Measurements from ENCODE around the gene PTPRQ. TPM values are rescaled to one million over a fixed set of nuclear protein-coding genes. Genes with fewer than 3 reads are reported as not detected.

The PTPRQ gene
- total RNA-seq, 1 donor from 2014 or later = not detected

DNA sequence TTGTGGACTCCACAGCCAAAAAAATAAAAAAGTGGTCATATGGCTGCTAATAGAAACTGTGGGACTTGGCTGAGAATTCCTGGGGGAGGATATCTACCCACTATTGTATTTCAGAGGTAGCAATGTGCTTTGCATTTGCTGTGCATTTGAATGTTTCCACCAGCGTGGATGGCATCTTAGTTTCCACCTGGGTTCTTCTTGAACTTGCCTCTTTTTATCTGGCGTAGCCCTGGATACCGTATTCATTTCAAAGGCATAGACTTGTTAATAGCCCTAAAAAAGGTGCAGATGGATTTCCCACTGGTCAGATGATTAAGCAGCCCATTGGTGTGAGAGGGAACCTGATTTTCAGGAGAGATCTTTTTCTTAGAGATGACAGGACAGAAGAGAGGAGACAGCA lies 270.8 kb downstream of the PTPRQ start:
- no peak for DNase-seq (ENCODE audit: low read depth, low spot score)
- H3K4me1 Mint-ChIP-seq = peaks cover 7% of the 10 kb centered on the region
- H3K9me3 Mint-ChIP-seq = no peaks in the 10 kb centered on the region
- H3K27ac Mint-ChIP-seq (ENCODE audit: unreplicated experiment) = no peak overlapping the region
- H3K27me3 Mint-ChIP-seq (ENCODE audit: low read depth) = peaks cover 57% of the 10 kb centered on the region
- H3K36me3 Mint-ChIP-seq (ENCODE audit: low read depth) = no peaks in the 10 kb centered on the region
- H3K4me3 Mint-ChIP-seq = no peak overlapping the region
- TF ChIP-seq, protein P1, sequence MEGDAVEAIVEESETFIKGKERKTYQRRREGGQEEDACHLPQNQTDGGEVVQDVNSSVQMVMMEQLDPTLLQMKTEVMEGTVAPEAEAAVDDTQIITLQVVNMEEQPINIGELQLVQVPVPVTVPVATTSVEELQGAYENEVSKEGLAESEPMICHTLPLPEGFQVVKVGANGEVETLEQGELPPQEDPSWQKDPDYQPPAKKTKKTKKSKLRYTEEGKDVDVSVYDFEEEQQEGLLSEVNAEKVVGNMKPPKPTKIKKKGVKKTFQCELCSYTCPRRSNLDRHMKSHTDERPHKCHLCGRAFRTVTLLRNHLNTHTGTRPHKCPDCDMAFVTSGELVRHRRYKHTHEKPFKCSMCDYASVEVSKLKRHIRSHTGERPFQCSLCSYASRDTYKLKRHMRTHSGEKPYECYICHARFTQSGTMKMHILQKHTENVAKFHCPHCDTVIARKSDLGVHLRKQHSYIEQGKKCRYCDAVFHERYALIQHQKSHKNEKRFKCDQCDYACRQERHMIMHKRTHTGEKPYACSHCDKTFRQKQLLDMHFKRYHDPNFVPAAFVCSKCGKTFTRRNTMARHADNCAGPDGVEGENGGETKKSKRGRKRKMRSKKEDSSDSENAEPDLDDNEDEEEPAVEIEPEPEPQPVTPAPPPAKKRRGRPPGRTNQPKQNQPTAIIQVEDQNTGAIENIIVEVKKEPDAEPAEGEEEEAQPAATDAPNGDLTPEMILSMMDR (conservative IDR thresholded peaks at IDR 0.05) = no peak

DNA sequence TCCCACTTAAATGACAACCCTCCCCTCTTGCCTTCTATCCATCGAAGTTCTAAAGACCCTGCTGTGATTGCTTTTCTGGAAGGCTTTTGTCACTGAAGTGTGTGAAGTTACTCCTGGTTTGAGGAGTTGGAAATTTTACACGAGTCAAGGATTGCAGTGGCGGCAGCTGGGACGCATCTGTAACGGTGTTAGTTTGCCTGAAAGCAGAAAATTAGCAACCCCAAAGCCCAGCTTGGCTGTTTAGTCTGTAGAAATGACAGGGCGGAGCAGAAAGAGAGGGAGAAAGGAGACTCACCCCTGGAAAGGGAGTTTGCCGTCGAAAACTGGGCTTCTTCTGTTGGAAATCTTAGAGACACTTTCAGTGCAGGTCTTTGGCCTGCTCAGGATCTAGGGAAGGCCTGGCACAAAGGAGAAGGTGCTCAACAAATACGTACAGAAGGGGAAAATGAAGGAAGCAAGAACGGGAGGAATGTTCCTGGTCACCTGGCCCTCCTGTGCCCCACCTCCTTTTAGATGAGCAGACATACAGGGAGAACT lies 271.7 kb downstream of the PTPRQ start:
- DNase-seq (ENCODE audit: low read depth, low spot score) = no peak
- TF ChIP-seq, protein P1 (conservative IDR thresholded peaks at IDR 0.05) = no peak
- H3K27me3 Mint-ChIP-seq (ENCODE audit: low read depth) = peaks cover 48% of the 10 kb centered on the region
- H3K27ac Mint-ChIP-seq (ENCODE audit: unreplicated experiment) = no peak overlapping the region
- H3K4me3 Mint-ChIP-seq = no peak overlapping the region
- no peaks in the 10 kb centered on the region for H3K9me3 Mint-ChIP-seq
- H3K36me3 Mint-ChIP-seq (ENCODE audit: low read depth) = no peaks in the 10 kb centered on the region
- peaks cover 7% of the 10 kb centered on the region for H3K4me1 Mint-ChIP-seq

DNA sequence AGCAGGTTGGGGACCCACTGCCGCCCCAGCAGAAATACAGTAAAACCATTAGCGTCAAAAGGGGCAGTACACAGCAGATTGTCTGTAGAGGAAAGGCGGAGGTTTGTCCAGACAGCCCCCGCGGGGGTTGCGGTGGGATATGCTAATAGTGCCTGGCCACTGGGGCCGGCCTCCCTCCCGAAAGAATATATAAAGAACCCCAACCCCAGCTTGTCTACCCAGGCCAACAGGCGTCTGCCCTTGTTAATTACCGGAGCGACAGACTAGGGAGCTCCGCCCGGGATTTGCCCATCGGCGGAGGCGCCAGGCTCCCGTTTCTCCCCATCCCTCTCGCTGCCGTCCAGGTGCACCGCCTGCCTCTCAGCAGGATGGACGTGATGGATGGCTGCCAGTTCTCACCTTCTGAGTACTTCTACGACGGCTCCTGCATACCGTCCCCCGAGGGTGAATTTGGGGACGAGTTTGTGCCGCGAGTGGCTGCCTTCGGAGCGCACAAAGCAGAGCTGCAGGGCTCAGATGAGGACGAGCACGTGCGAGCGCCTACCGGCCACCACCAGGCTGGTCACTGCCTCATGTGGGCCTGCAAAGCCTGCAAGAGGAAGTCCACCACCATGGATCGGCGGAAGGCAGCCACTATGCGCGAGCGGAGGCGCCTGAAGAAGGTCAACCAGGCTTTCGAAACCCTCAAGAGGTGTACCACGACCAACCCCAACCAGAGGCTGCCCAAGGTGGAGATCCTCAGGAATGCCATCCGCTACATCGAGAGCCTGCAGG lies 272.8 kb downstream of the PTPRQ start, which contains the start of gene MYF5:
Gene MYF5, plus strand, starts transcription at position 217 of the 774 bp plus-strand sequence. Its CDS starts 152 bp downstream, at position 369.
- Mint-ChIP-seq H3K4me1 (peaks cover 7% of the 10 kb centered on the region), H3K27ac (ENCODE audit: unreplicated experiment) (no peak within 1 kb of the TSS), H3K9me3 (no peaks in the 10 kb centered on the region), H3K4me3 (no peak within 1 kb of the TSS), H3K27me3 (ENCODE audit: low read depth) (peaks cover 38% of the 10 kb centered on the region), H3K36me3 (ENCODE audit: low read depth) (no peaks in the 10 kb centered on the region)
- DNase-seq (ENCODE audit: low read depth, low spot score) = no peak
- TF ChIP-seq, protein P1 (conservative IDR thresholded peaks at IDR 0.05) = no peak

GRCh38 chr12:80717856-80718255 lies 273.8 kb downstream of the PTPRQ start:
- peaks cover 7% of the 10 kb centered on the region for H3K4me1 Mint-ChIP-seq
- H3K36me3 Mint-ChIP-seq (ENCODE audit: low read depth) = no peaks in the 10 kb centered on the region
- TF ChIP-seq, protein P1 (conservative IDR thresholded peaks at IDR 0.05) = no peak
- H3K27me3 Mint-ChIP-seq (ENCODE audit: low read depth) = peaks cover 32% of the 10 kb centered on the region
- no peak for DNase-seq (ENCODE audit: low read depth, low spot score)
- H3K27ac Mint-ChIP-seq (ENCODE audit: unreplicated experiment) = no peak overlapping the region
- H3K4me3 Mint-ChIP-seq = no peak overlapping the region
- H3K9me3 Mint-ChIP-seq = no peaks in the 10 kb centered on the region

GRCh38 chr12:80720516-80720915 lies 276.5 kb downstream of the PTPRQ start:
- TF ChIP-seq, protein P1 (conservative IDR thresholded peaks at IDR 0.05) = no peak
- peaks cover 8% of the 10 kb centered on the region for H3K27me3 Mint-ChIP-seq (ENCODE audit: low read depth)
- H3K4me1 Mint-ChIP-seq = no peaks in the 10 kb centered on the region
- H3K36me3 Mint-ChIP-seq (ENCODE audit: low read depth) = no peaks in the 10 kb centered on the region
- H3K4me3 Mint-ChIP-seq = no peak overlapping the region
- no peak overlapping the region for H3K27ac Mint-ChIP-seq (ENCODE audit: unreplicated experiment)
- H3K9me3 Mint-ChIP-seq = no peaks in the 10 kb centered on the region
- DNase-seq (ENCODE audit: low read depth, low spot score) = no peak
